COLO668 (cell line): ENCODE results near the gene CDT1.
A peak's percentile ranks its signal among the peaks of the same experiment; 100 is the strongest.

Source experiments
- DNase-seq: peaks from one replicate; lab custom pipeline; 2025; ENCODE audit not compliant: unreplicated experiment; lab: John Stamatoyannopoulos, UW

The CDT1 gene

DNA sequence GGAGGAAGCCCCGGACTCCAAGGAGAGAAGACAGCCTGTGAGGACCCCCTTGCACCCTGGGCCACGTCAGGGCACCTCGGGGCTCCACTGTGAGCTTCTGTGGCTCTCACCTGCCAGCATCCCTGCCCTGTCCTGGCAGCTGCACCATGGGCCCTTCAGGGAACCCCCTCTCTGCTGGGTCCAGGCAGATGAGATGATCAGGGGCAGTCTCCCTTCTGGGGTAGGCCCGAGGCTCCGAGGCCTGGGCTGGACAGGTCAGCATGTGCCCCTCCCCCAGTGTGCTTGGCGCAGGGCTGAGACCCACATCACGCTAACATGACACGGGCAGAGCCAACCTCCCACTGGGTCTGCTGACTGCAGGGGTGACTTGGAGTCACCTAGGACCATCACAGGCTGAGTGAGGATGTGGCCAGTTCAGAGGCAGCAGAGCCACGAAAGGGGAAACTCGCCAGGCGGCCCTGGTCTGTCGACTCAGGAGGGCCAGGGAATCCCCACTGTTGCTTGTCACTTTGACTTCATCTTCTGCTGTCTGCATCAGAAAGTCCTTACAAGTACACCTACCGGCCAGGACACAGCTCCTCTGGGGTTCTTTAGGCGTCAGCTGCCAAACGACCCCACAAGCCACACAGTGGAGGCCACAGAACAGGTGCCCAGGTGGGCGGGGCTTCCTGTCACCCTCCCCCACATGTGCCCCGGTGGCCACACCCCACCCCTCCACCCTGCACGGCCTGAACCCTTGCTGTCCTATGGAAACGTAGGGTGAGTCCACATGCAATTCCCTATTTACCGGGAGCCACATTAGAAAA lies 50.9 kb downstream of the CDT1 start:
- no peak for DNase-seq

DNA sequence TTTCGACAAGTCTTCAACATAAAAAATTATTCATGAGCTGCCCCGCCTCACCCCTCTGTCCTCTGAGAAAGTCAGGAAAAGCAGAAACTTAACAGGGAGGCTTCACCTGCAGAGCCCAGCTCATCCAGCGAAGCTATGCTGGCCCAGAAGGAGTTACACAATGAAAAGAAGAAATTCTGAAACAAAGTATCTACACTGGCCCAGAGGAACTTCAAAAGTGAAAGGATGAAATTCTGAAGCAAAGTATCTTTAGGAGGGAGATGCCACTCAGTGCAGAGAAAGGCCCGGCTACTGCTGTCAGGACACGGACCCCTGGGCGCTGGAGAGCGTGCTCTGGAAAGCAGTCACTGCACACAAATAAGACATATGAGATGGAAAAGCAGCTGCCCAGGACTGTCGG lies 51.6 kb downstream of the CDT1 start:
- no peak for DNase-seq

DNA sequence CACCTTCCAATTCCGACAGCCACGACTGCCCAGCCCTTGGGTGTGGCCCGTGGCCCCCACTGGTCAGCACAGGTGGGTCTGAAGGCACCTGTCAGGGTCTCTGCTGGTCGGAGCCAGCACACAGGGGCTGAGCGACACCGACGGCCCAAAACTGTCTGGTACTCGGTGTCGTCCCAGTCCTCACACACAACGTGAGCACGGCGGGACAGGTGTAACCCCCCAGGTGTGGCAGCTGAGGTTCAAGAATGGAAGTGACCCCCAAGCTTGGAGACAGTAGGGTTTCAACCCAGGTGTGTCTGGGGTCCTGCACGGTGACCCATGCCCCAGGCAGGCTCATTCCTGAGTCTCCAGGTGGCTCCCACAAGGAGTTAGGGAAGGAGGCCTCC lies 52.1 kb downstream of the CDT1 start:
- no peak for DNase-seq

DNA sequence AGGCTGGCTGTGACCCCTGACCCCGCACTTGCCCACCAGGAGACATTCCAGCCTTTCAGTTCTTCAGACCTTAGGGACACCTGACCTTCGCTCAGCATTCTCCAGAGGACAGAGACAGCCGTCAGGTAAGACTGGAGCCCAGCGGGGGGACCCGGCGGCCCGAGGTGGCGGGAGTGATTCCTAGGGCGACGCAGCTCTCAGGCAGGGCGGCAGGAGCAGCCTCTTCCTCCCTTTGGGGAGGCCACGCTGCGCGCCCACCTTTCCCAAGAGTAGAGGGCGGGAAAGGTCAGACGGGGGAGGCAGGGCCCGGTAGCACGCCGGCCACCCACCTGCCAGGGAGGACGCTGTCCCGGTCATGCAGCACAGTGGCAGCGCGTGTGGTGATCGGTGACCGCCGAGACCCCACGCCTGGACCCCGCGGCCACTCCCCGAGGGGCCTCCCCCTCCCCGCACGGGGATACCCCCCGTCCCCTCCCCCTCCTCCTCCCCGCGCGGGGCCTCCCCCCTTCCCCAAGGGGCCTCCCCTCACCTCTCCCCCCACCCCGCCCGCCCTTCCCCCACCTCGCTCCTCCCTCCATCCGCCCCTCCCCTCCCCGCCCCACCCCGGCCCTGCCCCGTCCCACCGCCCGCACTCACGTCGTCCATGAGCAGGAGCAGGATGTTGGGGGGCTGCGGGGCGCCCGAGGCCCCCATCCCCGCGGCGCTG lies 52.7 kb downstream of the CDT1 start:
- peak; percentile 31 for DNase-seq

DNA sequence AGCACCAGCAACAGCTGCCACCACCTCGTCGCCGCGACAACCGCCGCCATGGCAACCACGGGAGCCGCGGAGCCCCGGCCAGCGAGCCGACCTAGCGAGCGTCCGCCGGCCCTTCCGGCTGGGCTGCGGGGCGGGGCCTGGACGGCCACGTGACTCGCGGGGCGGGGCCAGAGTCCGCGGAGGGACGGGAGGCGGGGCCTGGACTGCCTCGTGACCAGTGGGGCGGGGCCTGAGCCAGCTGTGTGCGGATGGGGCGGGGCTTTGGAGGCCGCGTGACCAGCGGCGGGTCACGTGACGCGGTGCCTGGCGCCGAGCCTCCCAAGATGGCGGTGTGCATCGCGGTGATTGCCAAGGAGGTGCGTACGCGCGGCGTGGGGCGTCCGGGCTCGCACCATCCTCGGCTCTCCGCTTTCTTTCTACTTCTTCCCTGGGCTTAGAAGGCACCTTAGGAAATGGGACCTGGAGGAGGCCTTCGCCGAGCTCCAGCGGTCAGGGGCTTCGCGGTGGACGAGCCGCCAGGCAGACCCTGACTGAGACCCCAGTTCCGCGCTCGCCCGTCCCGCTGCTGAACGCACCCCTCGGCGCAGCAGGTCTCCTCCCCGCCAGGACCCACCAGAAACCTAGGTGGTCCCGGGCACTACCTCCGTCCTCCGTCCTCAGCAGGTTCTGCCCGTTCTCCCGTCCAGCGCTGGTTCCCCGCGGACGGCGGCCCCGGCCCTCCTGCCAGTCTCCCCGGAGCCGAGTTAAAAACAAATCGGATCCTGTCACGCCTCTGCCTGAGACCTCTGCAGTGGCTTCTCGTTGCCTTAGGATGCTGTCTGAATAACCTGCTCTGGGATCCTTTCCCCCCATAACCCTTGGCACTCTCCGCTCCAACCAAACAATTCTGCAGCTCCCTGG lies 53.5 kb downstream of the CDT1 start, which contains the start of the genes GALNS and TRAPPC2L:
Gene GALNS (minus strand): TSS at position 120 of the 900 bp plus-strand sequence. CDS start 70 bp downstream, at position 50.
Gene TRAPPC2L (plus strand): TSS at position 300 of the 900 bp plus-strand sequence. CDS start 24 bp downstream, at position 324.
- DNase-seq, result peak; percentile 99

DNA sequence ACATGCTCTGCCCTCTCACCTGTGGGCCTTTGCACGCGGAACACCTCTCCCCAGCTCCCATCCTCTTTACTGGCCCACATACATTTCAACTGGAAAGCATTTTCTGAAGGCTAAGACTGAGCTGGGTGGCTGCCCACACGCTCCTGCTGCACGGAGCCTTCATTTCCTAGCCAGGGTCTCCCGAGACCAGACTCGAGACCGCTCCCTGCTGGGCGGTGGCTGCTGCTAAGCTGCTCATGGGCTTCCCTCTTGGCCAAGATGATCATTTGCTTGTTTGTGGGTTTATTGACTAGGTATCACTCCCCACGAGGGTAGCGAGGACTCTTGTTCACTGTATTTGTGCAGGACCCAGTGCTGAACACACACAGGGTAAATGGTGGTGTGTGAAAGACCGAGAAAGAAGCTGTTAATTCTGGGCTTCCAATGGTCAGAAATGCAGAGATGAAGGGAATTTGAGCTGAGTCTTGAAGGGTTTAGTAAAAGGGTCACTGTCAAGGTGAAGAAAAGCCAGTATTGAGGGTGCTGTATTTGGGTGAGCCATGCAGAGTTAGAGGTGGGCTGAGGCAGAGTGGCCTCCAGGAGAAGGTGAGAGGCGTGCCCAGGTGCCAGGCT lies 54.2 kb downstream of the CDT1 start:
- peak; percentile 75 for DNase-seq
